Neural crest cell (in vitro differentiated cells): ENCODE measurements around the gene CUL5. TPM values are rescaled to one million over a fixed set of nuclear protein-coding genes. Genes with fewer than 3 reads are reported as not detected.
"Not testable (repeated sequence)": the region's sequence is repeated elsewhere in the genome, so short reads cannot be mapped to it uniquely, and the experiment has no call there.

Experiments used
- DNase-seq: peaks from one replicate; pipeline ENCODE4 v3.0.0; 2021; ENCODE audit warnings: low read depth, mixed read lengths, low spot score
- H3K27ac Mint-ChIP-seq: one replicate; pipeline ENCODE4 v1.8.0; 2021; ENCODE audit warnings: mild to moderate bottlenecking, mixed read lengths; ENCODE audit not compliant: unreplicated experiment
- H3K27me3 Mint-ChIP-seq: 2 replicates; pipeline ENCODE4 v1.8.0; 2021; ENCODE audit warnings: low read depth, mild to moderate bottlenecking, mixed read lengths
- H3K36me3 Mint-ChIP-seq: 2 replicates; pipeline ENCODE4 v1.8.0; 2021; ENCODE audit warnings: low read depth, mild to moderate bottlenecking, mixed read lengths
- H3K4me1 Mint-ChIP-seq: 2 replicates; pipeline ENCODE4 v1.8.0; 2021; ENCODE audit warnings: mixed read lengths
- H3K4me3 Mint-ChIP-seq: one replicate; pipeline ENCODE4 v1.8.0; 2021; ENCODE audit warnings: mild to moderate bottlenecking, mixed read lengths
- H3K9me3 Mint-ChIP-seq: 2 replicates; pipeline ENCODE4 v1.8.0; 2021; ENCODE audit warnings: mixed read lengths
- CTCF ChIP-seq: fragments of 200-600 bp; sonication (generic); conservative IDR thresholded peaks from 2 replicates; pipeline ENCODE4 v1.5.0; 2021; ENCODE audit warnings: antibody characterized with exemption, mild to moderate bottlenecking
- total RNA-seq: library from RNA; stranded (reverse); gene quantifications from 2 replicates; pipeline ENCODE4 v1.2.1, GENCODE V29; 2021

Gene CUL5
- total RNA-seq, 1 donor from 2014 or later, result 46.3 TPM

DNA sequence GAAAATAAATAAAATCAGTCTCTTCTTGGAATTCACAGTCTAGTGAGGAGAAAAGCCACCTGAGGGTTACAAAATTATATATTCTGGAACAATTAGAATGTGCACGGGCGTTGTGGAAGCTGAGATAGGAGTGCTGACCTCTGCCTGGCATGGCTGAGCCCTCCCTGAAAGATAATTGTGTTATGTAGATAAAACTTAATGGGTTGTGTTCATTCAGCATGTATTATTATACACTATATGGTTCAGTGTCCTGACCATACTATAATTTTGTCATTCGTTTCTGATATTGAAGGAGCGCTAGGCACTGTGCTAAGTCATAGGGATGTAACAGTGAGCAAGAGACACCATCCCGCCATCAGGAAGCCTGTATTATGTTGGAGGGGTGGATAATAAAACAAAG lies 116.4 kb downstream of the CUL5 start:
- DNase-seq, result no peak
- Mint-ChIP-seq H3K9me3 (no peaks in the 10 kb centered on the region), H3K27ac (no peak overlapping the region), H3K36me3 (peaks cover 11% of the 10 kb centered on the region), H3K27me3 (no peaks in the 10 kb centered on the region), H3K4me1 (peaks cover 27% of the 10 kb centered on the region), H3K4me3 (peak overlapping the region; percentile 64)
- TF ChIP-seq CTCF, result no peak

DNA sequence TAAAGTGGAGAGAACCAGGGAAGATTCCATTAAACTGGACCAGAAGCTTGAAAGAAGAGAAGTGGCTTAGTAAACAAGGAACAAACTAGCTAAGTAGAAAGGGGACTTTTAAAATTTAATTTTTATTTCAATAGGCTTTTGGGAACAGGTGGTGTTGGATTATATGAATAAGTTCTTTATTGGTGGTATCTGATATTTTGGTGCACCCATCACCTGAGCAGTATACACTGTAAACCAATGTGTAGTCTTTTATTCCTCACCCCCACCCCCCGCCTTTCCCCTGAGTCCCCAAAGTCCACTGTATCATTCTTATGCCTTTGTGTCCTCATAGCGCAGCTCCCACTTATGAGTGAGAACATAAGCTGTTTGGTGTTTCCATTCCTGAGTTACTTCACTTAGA lies 120.1 kb downstream of the CUL5 start:
- Mint-ChIP-seq H3K9me3 (no peaks in the 10 kb centered on the region), H3K4me3 (no peak overlapping the region), H3K4me1 (peaks cover 14% of the 10 kb centered on the region), H3K27me3 (no peaks in the 10 kb centered on the region), H3K36me3 (peaks cover 10% of the 10 kb centered on the region), H3K27ac (no peak overlapping the region)
- TF ChIP-seq CTCF, result no peak
- DNase-seq, result no peak

DNA sequence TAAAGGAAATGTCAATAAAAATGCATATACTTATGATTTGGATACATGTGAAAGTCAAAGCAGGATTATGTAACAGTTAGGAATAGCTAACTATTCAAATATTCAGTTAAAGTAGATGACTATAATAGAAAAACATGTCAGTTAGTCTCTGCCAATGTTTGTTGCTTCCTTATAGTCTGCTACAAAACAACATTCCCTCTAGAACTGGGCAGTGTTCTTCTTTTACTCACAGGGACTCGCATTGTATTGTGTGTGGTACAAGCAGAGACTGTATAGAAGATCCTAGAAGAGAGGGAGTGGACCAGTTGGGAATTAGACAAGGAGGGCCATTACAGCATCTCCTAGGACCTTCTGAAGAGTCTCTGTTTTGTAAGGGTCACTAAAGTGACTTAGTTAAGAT lies 123.3 kb downstream of the CUL5 start:
- no peak overlapping the region for H3K4me3 Mint-ChIP-seq
- no peak for DNase-seq
- H3K36me3 Mint-ChIP-seq, result peaks cover 3% of the 10 kb centered on the region
- H3K4me1 Mint-ChIP-seq, result no peaks in the 10 kb centered on the region
- H3K27ac Mint-ChIP-seq, result no peak overlapping the region
- no peaks in the 10 kb centered on the region for H3K27me3 Mint-ChIP-seq
- no peaks in the 10 kb centered on the region for H3K9me3 Mint-ChIP-seq
- TF ChIP-seq CTCF, result no peak

DNA sequence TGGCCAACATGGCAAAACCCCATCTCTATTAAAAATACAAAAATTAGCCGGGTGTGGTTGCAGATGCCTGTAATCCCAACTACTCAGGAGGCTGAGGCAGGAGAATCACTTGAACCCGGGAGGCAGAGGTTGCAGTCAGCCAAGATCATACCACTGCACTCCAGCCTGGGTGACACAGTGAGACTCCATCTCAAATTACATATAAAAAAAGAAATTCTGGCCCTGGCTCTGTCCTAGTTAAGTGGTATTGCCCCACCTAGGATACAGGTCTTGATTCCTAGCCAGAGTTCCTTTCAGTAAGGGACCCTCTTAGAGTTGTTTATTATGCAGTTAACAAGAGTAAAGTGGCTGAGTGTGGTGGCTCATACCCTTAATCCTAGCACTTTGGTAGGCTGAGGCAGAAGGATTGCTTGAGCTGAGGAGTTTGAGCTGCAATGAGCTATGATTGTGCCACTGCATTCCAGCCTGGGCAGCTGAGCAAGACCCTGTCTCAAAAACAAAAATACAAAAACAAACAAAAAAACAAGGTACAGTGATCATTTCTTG lies 124.4 kb downstream of the CUL5 start:
- H3K4me1 Mint-ChIP-seq, H3K36me3 Mint-ChIP-seq, H3K27me3 Mint-ChIP-seq, H3K9me3 Mint-ChIP-seq, H3K27ac Mint-ChIP-seq, DNase-seq, H3K4me3 Mint-ChIP-seq: not testable (repeated sequence)

GRCh38 chr11:108135845-108136544 lies 127.3 kb downstream of the CUL5 start:
- TF ChIP-seq CTCF, result peak; percentile 44
- H3K36me3 Mint-ChIP-seq, result peaks cover 11% of the 10 kb centered on the region
- no peaks in the 10 kb centered on the region for H3K4me1 Mint-ChIP-seq
- no peak overlapping the region for H3K4me3 Mint-ChIP-seq
- no peaks in the 10 kb centered on the region for H3K9me3 Mint-ChIP-seq
- no peak overlapping the region for H3K27ac Mint-ChIP-seq
- no peak for DNase-seq
- no peaks in the 10 kb centered on the region for H3K27me3 Mint-ChIP-seq

GRCh38 chr11:108137212-108137611 lies 128.5 kb downstream of the CUL5 start:
- Mint-ChIP-seq H3K4me3 (no peak overlapping the region), H3K27me3 (no peaks in the 10 kb centered on the region), H3K36me3 (peaks cover 10% of the 10 kb centered on the region), H3K4me1 (no peaks in the 10 kb centered on the region), H3K9me3 (no peaks in the 10 kb centered on the region), H3K27ac (no peak overlapping the region)
- no peak for DNase-seq
- TF ChIP-seq CTCF, result no peak
